GM18502 (cell line): ENCODE data around the gene RAB41.
"Not testable (repeated sequence)": the region's sequence is repeated elsewhere in the genome, so short reads cannot be mapped to it uniquely, and the experiment has no call there.

Experiments used
- ATAC-seq: cut with Tn5 transposase; IDR thresholded peaks from one replicate; pipeline ENCODE4 v1.9.1; 2021; ENCODE audit warnings: mild to moderate bottlenecking; ENCODE audit not compliant: unreplicated experiment, poor library complexity

Gene RAB41

GRCh38 chrX:70289168-70289792, 7.3 kb downstream of the RAB41 start:
- ATAC-seq: peak; percentile 8

GRCh38 chrX:70289793-70290770, 8.1 kb downstream of the RAB41 start, which contains the start of the genes KIF4A and PDZD11:
Gene KIF4A, plus strand, starts transcription at chrX:70290104. Its CDS starts 355 bp downstream, at chrX:70290459.
Gene PDZD11, minus strand, starts transcription at chrX:70289927. Its CDS starts 586 bp downstream, at chrX:70289341.
- ATAC-seq: peak; percentile 96

- no peak for ATAC-seq
Observed at GRCh38 chrX:70292788-70293187, 10.8 kb downstream of the RAB41 start.

- ATAC-seq: no peak
Observed at GRCh38 chrX:70293621-70294020, 11.6 kb downstream of the RAB41 start.

- ATAC-seq: no peak
Observed at GRCh38 chrX:70301716-70302115, 19.7 kb downstream of the RAB41 start.

- no peak for ATAC-seq
Observed at GRCh38 chrX:70313503-70313902, 31.5 kb downstream of the RAB41 start.

- no peak for ATAC-seq
Observed at GRCh38 chrX:70322784-70323183, 40.8 kb downstream of the RAB41 start.

GRCh38 chrX:70323628-70324027, 41.7 kb downstream of the RAB41 start:
- not testable (repeated sequence) for ATAC-seq

GRCh38 chrX:70324326-70324725, 42.4 kb downstream of the RAB41 start:
- ATAC-seq: no peak

GRCh38 chrX:70331161-70331560, 49.2 kb downstream of the RAB41 start:
- ATAC-seq: no peak

- ATAC-seq: no peak
Observed at GRCh38 chrX:70332600-70332999, 50.6 kb downstream of the RAB41 start.
